IMR-90 (cell line): ENCODE data around the gene GNG12. TPM values are rescaled to one million over a fixed set of nuclear protein-coding genes. Genes with fewer than 3 reads are reported as not detected.
A peak's percentile ranks its signal among the peaks of the same experiment; 100 is the strongest.

Source experiments
- ATAC-seq: fragments of 200-7000 bp; cut with Tn5 transposase; 2 replicates; pipeline ENCODE4 v1.9.1; 2020; ENCODE audit warnings: low read depth, mild to moderate bottlenecking, moderate library complexity
- BruUV-seq: library from RNA; stranded (reverse); fragments of 400-500 nt; replicated peaks from 2 replicates; lab custom pipeline; 2021; lab: Mats Ljungman, UMichigan
- CTCF ChIA-PET: fragments of 300-600 bp; formaldehyde crosslinking; extraction: SDS; loops from one replicate; lab custom pipeline; 2021; ENCODE audit warnings: antibody characterized with exemption; lab: Yijun Ruan, JAX
- POLR2A ChIA-PET: fragments of 300-600 bp; sonication (Branson Sonifier 250); formaldehyde crosslinking; loops from one replicate; lab custom pipeline; 2022; ENCODE audit warnings: antibody characterized with exemption; ENCODE audit not compliant: unreplicated experiment; lab: Charles Lee
- DNase-seq: peaks from one replicate; pipeline ENCODE4 v3.0.0; 2013
- H2AFZ ChIP-seq: replicated peaks from 2 replicates; pipeline ENCODE3; 2013; ENCODE audit warnings: low read length, mild to moderate bottlenecking; ENCODE audit not compliant: poor library complexity
- H2AK5ac ChIP-seq: 2 replicates; pipeline ENCODE4 v1.6.1; 2013; ENCODE audit warnings: low read depth, low read length, inconsistent platforms
- H2AK9ac ChIP-seq: replicated peaks from 2 replicates; pipeline ENCODE3; 2013; ENCODE audit warnings: mild to moderate bottlenecking, low read depth, low read length, moderate library complexity; ENCODE audit not compliant: poor library complexity
- H2BK120ac ChIP-seq: 2 replicates; pipeline ENCODE4 v1.6.1; 2013; ENCODE audit warnings: low read depth, low read length, inconsistent platforms
- H2BK15ac ChIP-seq: 3 replicates; pipeline ENCODE4 v1.6.1; 2013; ENCODE audit warnings: low read depth, low read length, inconsistent platforms
- H2BK20ac ChIP-seq: 2 replicates; pipeline ENCODE4 v1.6.1; 2013; ENCODE audit warnings: low read depth, mild to moderate bottlenecking, inconsistent platforms, low read length, moderate library complexity
- H2BK5ac ChIP-seq: 2 replicates; pipeline ENCODE4 v1.6.1; 2013; ENCODE audit warnings: mild to moderate bottlenecking, low read depth, low read length, inconsistent platforms; ENCODE audit not compliant: poor library complexity, severe bottlenecking
- H3K14ac ChIP-seq: replicated peaks from 2 replicates; pipeline ENCODE4 v1.6.1; 2013; ENCODE audit warnings: low read depth, low read length, inconsistent platforms
- H3K18ac ChIP-seq: 2 replicates; pipeline ENCODE4 v1.6.1; 2013; ENCODE audit warnings: low read depth, low read length, control low read depth
- H3K23ac ChIP-seq: 2 replicates; pipeline ENCODE4 v1.6.1; 2013; ENCODE audit warnings: low read depth, low read length, inconsistent platforms
- H3K27ac ChIP-seq: 2 replicates; pipeline ENCODE4 v1.5.1; 2013; ENCODE audit warnings: mild to moderate bottlenecking, control low read depth, low read length; ENCODE audit not compliant: insufficient read depth
- H3K27me3 ChIP-seq: 2 replicates; pipeline ENCODE4 v1.6.1; 2013; ENCODE audit warnings: low read length; ENCODE audit not compliant: control insufficient read depth, insufficient read depth
- H3K36me3 ChIP-seq: 2 replicates; pipeline ENCODE4 v1.6.1; 2013; ENCODE audit warnings: low read length, mixed read lengths; ENCODE audit not compliant: control insufficient read depth, insufficient read depth
- H3K4ac ChIP-seq: 2 replicates; pipeline ENCODE4 v1.6.1; 2013; ENCODE audit warnings: low read depth, low read length, inconsistent platforms
- H3K4me1 ChIP-seq: 2 replicates; pipeline ENCODE4 v1.6.1; 2013; ENCODE audit warnings: low read length, mixed read lengths; ENCODE audit not compliant: control insufficient read depth, insufficient read depth
- H3K4me2 ChIP-seq: 2 replicates; pipeline ENCODE4 v1.6.1; 2013; ENCODE audit warnings: low read depth, mild to moderate bottlenecking, control low read depth, low read length, moderate library complexity
- H3K4me3 ChIP-seq: 2 replicates; pipeline ENCODE4 v1.5.1; 2013; ENCODE audit warnings: low read depth, mild to moderate bottlenecking, control low read depth, low read length, moderate library complexity; ENCODE audit not compliant: insufficient read depth
- H3K56ac ChIP-seq: 2 replicates; pipeline ENCODE4 v1.6.1; 2013; ENCODE audit warnings: low read length, inconsistent platforms; ENCODE audit not compliant: insufficient read depth; ENCODE audit errors: extremely low read depth
- H3K79me1 ChIP-seq, 2 experiments: 2 replicates each; pipeline ENCODE4 v1.6.1; 2013; ENCODE audit warnings: low read length in 2 of 2, inconsistent platforms in 1 of 2, low read depth in 1 of 2
- H3K9ac ChIP-seq: 2 replicates; pipeline ENCODE4 v1.6.1; 2013; ENCODE audit warnings: low read depth, low read length, control low read depth
- H3K9me1 ChIP-seq: 2 replicates; pipeline ENCODE4 v1.6.1; 2013; ENCODE audit warnings: low read length, inconsistent platforms; ENCODE audit not compliant: insufficient read depth
- H3K9me3 ChIP-seq: 2 replicates; pipeline ENCODE4 v1.6.1; 2013; ENCODE audit warnings: low read length; ENCODE audit not compliant: control insufficient read depth, insufficient read depth
- H4K20me1 ChIP-seq: 2 replicates; pipeline ENCODE4 v1.6.1; 2013; ENCODE audit warnings: low read length, inconsistent platforms; ENCODE audit not compliant: insufficient read depth
- H4K5ac ChIP-seq: 2 replicates; pipeline ENCODE4 v1.6.1; 2013; ENCODE audit warnings: mild to moderate bottlenecking, low read depth, low read length, control low read depth
- H4K8ac ChIP-seq, 2 experiments: 2 replicates each; pipeline ENCODE4 v1.6.1; 2013; ENCODE audit warnings: low read depth in 2 of 2, low read length in 2 of 2, control low read depth in 1 of 2, inconsistent platforms in 1 of 2
- H4K91ac ChIP-seq: 2 replicates; pipeline ENCODE4 v1.6.1; 2013; ENCODE audit warnings: low read depth, low read length, inconsistent platforms; ENCODE audit not compliant: insufficient read depth
- CEBPB ChIP-seq: IDR thresholded peaks from 2 replicates; pipeline ENCODE4 v1.6.1; 2012; ENCODE audit warnings: low read depth, low read length, improper control_type of control experiment
- ELK1 ChIP-seq: fragments of 150-350 bp; IDR thresholded peaks from 2 replicates; pipeline ENCODE4 v1.6.1; 2016; ENCODE audit warnings: low read depth, mild to moderate bottlenecking, low read length, moderate library complexity, borderline replicate concordance
- MAZ ChIP-seq: IDR thresholded peaks from 2 replicates; pipeline ENCODE4 v1.6.1; 2012; ENCODE audit warnings: low read depth, mild to moderate bottlenecking, low read length, improper control_type of control experiment, moderate library complexity, borderline replicate concordance
- NFE2L2 ChIP-seq: fragments of 150-350 bp; IDR thresholded peaks from 2 replicates; pipeline ENCODE4 v1.6.1; 2016; ENCODE audit warnings: low read depth, mild to moderate bottlenecking, low read length
- POLR2A ChIP-seq: IDR thresholded peaks from 2 replicates; pipeline ENCODE4 v1.6.1; 2012; ENCODE audit warnings: mild to moderate bottlenecking, low read depth, low read length
- RAD21 ChIP-seq: IDR thresholded peaks from 2 replicates; pipeline ENCODE4 v1.6.1; 2012; ENCODE audit warnings: low read length, improper control_type of control experiment
- RCOR1 ChIP-seq: IDR thresholded peaks from 2 replicates; pipeline ENCODE4 v1.6.1; 2012; ENCODE audit warnings: mild to moderate bottlenecking, low read length, improper control_type of control experiment; ENCODE audit not compliant: insufficient replicate concordance
- RFX5 ChIP-seq: IDR thresholded peaks from 2 replicates; pipeline ENCODE4 v1.8.0; 2012; ENCODE audit warnings: low read depth, mild to moderate bottlenecking, low read length, moderate library complexity
- SMC3 ChIP-seq: fragments of 150-350 bp; IDR thresholded peaks from 2 replicates; pipeline ENCODE4 v1.6.1; 2016; ENCODE audit warnings: low read depth, mild to moderate bottlenecking, antibody characterized with exemption, low read length, moderate library complexity
- USF2 ChIP-seq: fragments of 150-350 bp; IDR thresholded peaks from 2 replicates; pipeline ENCODE4 v1.6.1; 2017; ENCODE audit warnings: mild to moderate bottlenecking, antibody characterized with exemption, low read length, low read depth
- dilution Hi-C: fragments of 300-500 bp; cut with HindIII; formaldehyde crosslinking; loops from one replicate; pipeline ENCODE4 v1.14.3; 2018; ENCODE audit warnings: low sequenced_read_pairs; ENCODE audit not compliant: unreplicated experiment
- in situ Hi-C: fragments of 300-500 bp; cut with MboI; formaldehyde crosslinking; loops from 3 replicates; pipeline ENCODE4 v1.14.3; 2019; ENCODE audit warnings: low sequenced_read_pairs, inconsistent platforms, mixed read lengths
- intact Hi-C: fragments of 100-400 bp; cut with micrococcal nuclease; formaldehyde crosslinking; loops from 2 replicates; pipeline ENCODE4 v1.10.0; 2022
- polyA plus RNA-seq, 3 experiments: library from polyadenylated mRNA; depleted of rRNA; stranded (reverse); fragments of >200 nt; gene quantifications; 2 replicates each; pipeline ENCODE4 v1.2.3, GENCODE V29; 2012; ENCODE audit warnings: low replicate concordance in 1 of 3
- total RNA-seq: library from RNA; depleted of rRNA; stranded (reverse); fragments of >200 nt; gene quantifications from 2 replicates; pipeline ENCODE4 v1.2.3, GENCODE V29; 2012

GNG12 gene
- total and polyA plus RNA-seq, 2 of the 4 experiments (the other 2 are of a cell fraction): 92.3 to 132 TPM

GRCh38 chr1:67726224-67726623, 107.0 kb downstream of the GNG12 start:
- Histone ChIP-seq H3K4ac (no peak overlapping the region), H3K36me3 (peaks cover 4% of the 10 kb centered on the region; the same call in 1 of the 2 replicates), H3K14ac (no peak overlapping the region), H4K8ac (no peak overlapping the region), H3K56ac (no peak overlapping the region), H2BK120ac (no peak overlapping the region), H4K91ac (no peak overlapping the region), H3K9me1 (peaks cover 20% of the 10 kb centered on the region), H3K27me3 (no peaks in the 10 kb centered on the region), H2AK5ac (no peak overlapping the region), H4K5ac (no peak overlapping the region), H2BK15ac (no peak overlapping the region), H2AFZ (no peak overlapping the region), H3K23ac (no peak overlapping the region), H3K9me3 (no peaks in the 10 kb centered on the region), H3K18ac (no peak overlapping the region), H2BK5ac (no peak overlapping the region), H3K4me1 (peaks cover 15% of the 10 kb centered on the region), H3K4me2 (no peak overlapping the region), H3K9ac (no peak overlapping the region), H2BK20ac (no peak overlapping the region), H4K20me1 (peaks cover 8% of the 10 kb centered on the region; the same call in 1 of the 2 replicates), H3K4me3 (no peak overlapping the region), H3K79me1 (peaks cover 36 to 80% of the 10 kb centered on the region in 2 experiments), H2AK9ac (no peak overlapping the region), H3K27ac (no peak overlapping the region)
- ATAC-seq: peak; percentile 18; the same call in 1 of the 2 replicates
- BruUV-seq: no TSS peak
- POLR2A ChIA-PET: no interaction called here
- DNase-seq: peak; percentile 62
- in situ Hi-C loops: no loop called here
- intact Hi-C loops: no loop called here
- dilution Hi-C loops: no loop called here
- TF ChIP-seq MAZ: no peak
- TF ChIP-seq SMC3: no peak
- no peak for TF ChIP-seq POLR2A
- no peak for TF ChIP-seq NFE2L2
- no peak for TF ChIP-seq RCOR1
- TF ChIP-seq USF2: no peak
- TF ChIP-seq CEBPB: no peak
- TF ChIP-seq RAD21: no peak
- no peak for TF ChIP-seq ELK1
- TF ChIP-seq RFX5: no peak
- CTCF ChIA-PET: no interaction called here
